Measurements from ENCODE around the gene ERI3. TPM values are rescaled to one million over a fixed set of nuclear protein-coding genes. Genes with fewer than 3 reads are reported as not detected.

The ERI3 gene
- total RNA-seq, 1 experiment from 2014 or later: 74.7 TPM

- Mint-ChIP-seq H3K27ac (peak overlapping the region; percentile 76), H3K4me1 (peaks cover 44% of the 10 kb centered on the region), H3K4me3 (peak overlapping the region; percentile 79), H3K9me3 (no peaks in the 10 kb centered on the region), H3K36me3 (peaks cover 3% of the 10 kb centered on the region; the same call in 1 of the 2 replicates), H3K27me3 (ENCODE audit: low read depth) (peaks cover 3% of the 10 kb centered on the region; the same call in 1 of the 2 replicates)
- no peak for TF ChIP-seq USF2 (CRISPR knock-in tag; IDR thresholded peaks at IDR 0.05)
- TF ChIP-seq MXD4 (CRISPR knock-in tag; IDR thresholded peaks at IDR 0.05; ENCODE audit: borderline replicate concordance): no peak
- no peak for TF ChIP-seq ESRRA (CRISPR knock-in tag; IDR thresholded peaks at IDR 0.05; ENCODE audit: borderline replicate concordance)
- TF ChIP-seq JAZF1 (CRISPR knock-in tag; IDR thresholded peaks at IDR 0.05): no peak
- TF ChIP-seq JUN (CRISPR knock-in tag; IDR thresholded peaks at IDR 0.05): no peak
- TF ChIP-seq ERG (CRISPR knock-in tag; IDR thresholded peaks at IDR 0.05): no peak
- DNase-seq (ENCODE audit: low spot score) (no peak), ATAC-seq (no peak)
- ChIA-PET POLR2A (no interaction called here), CTCF (interaction anchor here (0.6 to 2.2 kb wide), 3 partner anchors 22 to 371 kb away, joined by 3 to 8 read pairs (median 3); no protein-coding TSS in a partner anchor)
Observed at GRCh38 chr1:44355582-44356305, 687 bp upstream of the ERI3 start.

GRCh38 chr1:44354268-44354839 is 703 bp downstream of the ERI3 start:
- Mint-ChIP-seq H3K9me3 (no peaks in the 10 kb centered on the region), H3K4me1 (peaks cover 37% of the 10 kb centered on the region), H3K27ac (peak overlapping the region; percentile 36), H3K4me3 (peak overlapping the region; percentile 79), H3K36me3 (peaks cover 6% of the 10 kb centered on the region; the same call in 1 of the 2 replicates), H3K27me3 (ENCODE audit: low read depth) (no peaks in the 10 kb centered on the region; the same call in 1 of the 2 replicates)
- DNase-seq (ENCODE audit: low spot score) (no peak), ATAC-seq (peak; percentile 3)
- POLR2A ChIA-PET: interaction anchor here (0.6 kb wide), 1 partner anchor 278 kb away, joined by 3 read pairs; no protein-coding TSS in a partner anchor
- TF ChIP-seq ZNF671 (CRISPR knock-in tag; IDR thresholded peaks at IDR 0.05) (no peak), ZNF423 (CRISPR knock-in tag; IDR thresholded peaks at IDR 0.05) (0 out of 2 replicates have a peak, but pooled peaks have one; percentile 3)
- CTCF ChIA-PET: interaction anchor here (0.6 to 1.9 kb wide), 3 partner anchors 24 to 825 kb away, joined by 3 to 4 read pairs (median 3); no protein-coding TSS in a partner anchor

- H3K36me3 Mint-ChIP-seq: peaks cover 6% of the 10 kb centered on the region; the same call in 1 of the 2 replicates
- no peaks in the 10 kb centered on the region for H3K9me3 Mint-ChIP-seq
- no peak overlapping the region for H3K27ac Mint-ChIP-seq
- ChIA-PET POLR2A (no interaction called here), CTCF (interaction anchor here (1.9 kb wide), 1 partner anchor 24 kb away, joined by 4 read pairs; no protein-coding TSS in a partner anchor)
- TF ChIP-seq FOXP1 (CRISPR knock-in tag; IDR thresholded peaks at IDR 0.05; ENCODE audit: borderline replicate concordance) (no peak), ZNF263 (CRISPR knock-in tag; IDR thresholded peaks at IDR 0.05; ENCODE audit: low read depth) (no peak), TP53 (CRISPR knock-in tag; IDR thresholded peaks at IDR 0.05) (no peak), TEAD4 (CRISPR knock-in tag; IDR thresholded peaks at IDR 0.05) (no peak), ZNF281 (CRISPR knock-in tag; IDR thresholded peaks at IDR 0.05) (no peak), ZNF121 (CRISPR knock-in tag; IDR thresholded peaks at IDR 0.05) (no peak), ZBTB21 (CRISPR knock-in tag; IDR thresholded peaks at IDR 0.05; ENCODE audit: borderline replicate concordance) (no peak), USF1 (CRISPR knock-in tag; IDR thresholded peaks at IDR 0.05) (no peak), TEAD1 (CRISPR knock-in tag; IDR thresholded peaks at IDR 0.05) (no peak), E2F1 (CRISPR knock-in tag; IDR thresholded peaks at IDR 0.05) (no peak), SMAD3 (CRISPR knock-in tag; IDR thresholded peaks at IDR 0.05; ENCODE audit: borderline replicate concordance) (no peak), CBFB (CRISPR knock-in tag; IDR thresholded peaks at IDR 0.05; ENCODE audit: low read depth) (no peak), MAX (CRISPR knock-in tag; IDR thresholded peaks at IDR 0.05) (no peak), MXD4 (CRISPR knock-in tag; IDR thresholded peaks at IDR 0.05; ENCODE audit: borderline replicate concordance) (no peak), ZNF232 (CRISPR knock-in tag; IDR thresholded peaks at IDR 0.05) (no peak)
- no peaks in the 10 kb centered on the region; the same call in 1 of the 2 replicates for H3K27me3 Mint-ChIP-seq (ENCODE audit: low read depth)
- ATAC-seq: no peak
- DNase-seq (ENCODE audit: low spot score): no peak
- H3K4me3 Mint-ChIP-seq: peak overlapping the region; percentile 79
- H3K4me1 Mint-ChIP-seq: peaks cover 40% of the 10 kb centered on the region
Observed at GRCh38 chr1:44353604-44354003, 1.5 kb downstream of the ERI3 start.

Measured in WTC11 (cell line).